Ovary (tissue), 3 donors: Measurements from ENCODE around the gene LGALS8.

Experiments used
- CTCF ChIP-seq, 3 donors: fragments of 450-650 bp in 2 of 3; fragments of 200-600 bp in 1 of 3; IDR thresholded peaks; one replicate each; pipeline versions ENCODE4 v1.5.1 to v1.8.0; 2016 to 2022; ENCODE audit warnings: antibody characterized with exemption in 3 of 3, mild to moderate bottlenecking in 1 of 3
- POLR2A ChIP-seq: fragments of 450-650 bp; IDR thresholded peaks from one replicate; pipeline ENCODE4 v1.6.1; 2017; ENCODE audit warnings: antibody characterized with exemption, mild to moderate bottlenecking, moderate library complexity
- donor health status: DM: no; HTN: no; CAD: no.

DNA sequence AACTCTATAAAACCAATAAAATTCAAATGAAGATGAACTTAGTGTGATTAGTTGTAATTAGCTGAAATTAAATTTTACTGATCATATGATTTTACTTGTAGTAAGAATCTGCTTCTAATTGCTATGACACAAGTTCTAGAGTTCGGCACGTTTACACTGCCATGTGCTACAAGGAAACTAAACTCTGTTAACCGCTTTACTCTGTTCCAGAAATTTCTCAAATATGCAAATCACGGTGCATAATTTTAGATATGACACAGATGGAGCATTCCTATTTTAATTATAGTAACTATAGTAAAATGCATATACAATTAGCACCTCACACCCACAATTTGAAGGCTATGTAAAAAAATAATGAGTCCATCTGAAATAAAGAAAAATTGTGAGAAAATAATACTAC is 65.7 kb downstream of the LGALS8 start:
- TF ChIP-seq POLR2A, result no peak
- no peak for TF ChIP-seq CTCF (IDR thresholded peaks at IDR 0.05)
